Parathyroid adenoma (tissue), 2 donors: Measurements from ENCODE around the gene HMCN1.

Source experiments
- H2AFZ ChIP-seq: fragments of 300-600 bp; sonication (generic); one replicate; pipeline ENCODE4 v1.7.0; 2017; ENCODE audit warnings: antibody characterized with exemption, mild to moderate bottlenecking
- H3K27ac ChIP-seq: fragments of 300-600 bp; sonication (generic); one replicate; pipeline ENCODE4 v1.7.0; 2017
- H3K27me3 ChIP-seq: fragments of 300-600 bp; sonication (generic); one replicate; pipeline ENCODE4 v1.7.0; 2017; ENCODE audit warnings: low read length; ENCODE audit not compliant: control insufficient read depth, insufficient read depth
- H3K36me3 ChIP-seq: fragments of 300-600 bp; sonication (generic); one replicate; pipeline ENCODE4 v1.7.0; 2017; ENCODE audit warnings: low read length; ENCODE audit not compliant: control insufficient read depth, insufficient read depth
- H3K4me1 ChIP-seq: fragments of 300-600 bp; sonication (generic); one replicate; pipeline ENCODE4 v1.7.0; 2017; ENCODE audit warnings: control low read depth
- H3K4me2 ChIP-seq: fragments of 300-600 bp; sonication (generic); one replicate; pipeline ENCODE4 v1.7.0; 2017; ENCODE audit warnings: low read length
- H3K4me3 ChIP-seq: fragments of 300-600 bp; sonication (generic); one replicate; pipeline ENCODE4 v1.7.0; 2017; ENCODE audit warnings: low read depth, low read length
- H3K79me2 ChIP-seq: fragments of 300-600 bp; sonication (generic); one replicate; pipeline ENCODE4 v1.7.0; 2017; ENCODE audit warnings: control low read depth
- H3K9ac ChIP-seq: fragments of 300-600 bp; sonication (generic); one replicate; pipeline ENCODE4 v1.7.0; 2017; ENCODE audit warnings: mild to moderate bottlenecking
- H3K9me3 ChIP-seq: fragments of 300-600 bp; sonication (generic); one replicate; pipeline ENCODE4 v1.7.0; 2017; ENCODE audit warnings: low read length; ENCODE audit not compliant: control insufficient read depth
- CTCF ChIP-seq: fragments of 300-600 bp; sonication (generic); IDR thresholded peaks from one replicate; pipeline ENCODE4 v1.7.0; 2017; ENCODE audit warnings: antibody characterized with exemption, mild to moderate bottlenecking
- donor health status: primary hyperparathyroidism.

Gene HMCN1

GRCh38 chr1:186054932-186055331 lies 320.7 kb downstream of the HMCN1 start:
- no peak for TF ChIP-seq CTCF
- H3K9ac ChIP-seq: no peak overlapping the region
- no peak overlapping the region for H3K4me3 ChIP-seq
- H2AFZ ChIP-seq: no peak overlapping the region
- H3K27ac ChIP-seq: no peak overlapping the region
- H3K79me2 ChIP-seq: no peaks in the 10 kb centered on the region
- no peaks in the 10 kb centered on the region for H3K27me3 ChIP-seq
- H3K4me1 ChIP-seq: no peaks in the 10 kb centered on the region
- H3K36me3 ChIP-seq: no peaks in the 10 kb centered on the region
- H3K9me3 ChIP-seq: no peaks in the 10 kb centered on the region
- H3K4me2 ChIP-seq: no peak overlapping the region

- H3K27me3 ChIP-seq: no peaks in the 10 kb centered on the region
- H3K9me3 ChIP-seq: no peaks in the 10 kb centered on the region
- H3K79me2 ChIP-seq: no peaks in the 10 kb centered on the region
- no peak overlapping the region for H2AFZ ChIP-seq
- no peak overlapping the region for H3K9ac ChIP-seq
- no peak overlapping the region for H3K4me3 ChIP-seq
- no peak for TF ChIP-seq CTCF
- H3K4me1 ChIP-seq: no peaks in the 10 kb centered on the region
- no peaks in the 10 kb centered on the region for H3K36me3 ChIP-seq
- H3K4me2 ChIP-seq: no peak overlapping the region
- no peak overlapping the region for H3K27ac ChIP-seq
These were observed 321.7 kb downstream of the HMCN1 start for GRCh38 chr1:186055846-186056245.

- H2AFZ ChIP-seq: no peak overlapping the region
- H3K27ac ChIP-seq: no peak overlapping the region
- H3K79me2 ChIP-seq: no peaks in the 10 kb centered on the region
- no peaks in the 10 kb centered on the region for H3K9me3 ChIP-seq
- TF ChIP-seq CTCF: no peak
- H3K36me3 ChIP-seq: no peaks in the 10 kb centered on the region
- no peak overlapping the region for H3K4me3 ChIP-seq
- H3K9ac ChIP-seq: no peak overlapping the region
- no peaks in the 10 kb centered on the region for H3K4me1 ChIP-seq
- H3K4me2 ChIP-seq: no peak overlapping the region
- H3K27me3 ChIP-seq: no peaks in the 10 kb centered on the region
These were observed 322.9 kb downstream of the HMCN1 start for GRCh38 chr1:186057086-186057485.

- Histone ChIP-seq H3K9ac (no peak overlapping the region), H3K4me2 (no peak overlapping the region), H3K27me3 (no peaks in the 10 kb centered on the region), H2AFZ (no peak overlapping the region), H3K27ac (no peak overlapping the region), H3K79me2 (no peaks in the 10 kb centered on the region), H3K4me1 (no peaks in the 10 kb centered on the region), H3K4me3 (no peak overlapping the region), H3K36me3 (no peaks in the 10 kb centered on the region), H3K9me3 (no peaks in the 10 kb centered on the region)
- no peak for TF ChIP-seq CTCF
These were observed 325.1 kb downstream of the HMCN1 start for GRCh38 chr1:186059311-186059710.

- no peak overlapping the region for H3K9ac ChIP-seq
These were observed 325.6 kb downstream of the HMCN1 start for GRCh38 chr1:186059752-186060151.

More at GRCh38 chr1:186059752-186060151, 325.6 kb downstream of the HMCN1 start:
- H3K79me2 ChIP-seq: no peaks in the 10 kb centered on the region
- H3K27ac ChIP-seq: no peak overlapping the region
- H3K4me3 ChIP-seq: no peak overlapping the region
- no peaks in the 10 kb centered on the region for H3K27me3 ChIP-seq
- H3K4me2 ChIP-seq: no peak overlapping the region
- TF ChIP-seq CTCF: no peak
- H3K4me1 ChIP-seq: no peaks in the 10 kb centered on the region
- H3K9me3 ChIP-seq: no peaks in the 10 kb centered on the region
- H2AFZ ChIP-seq: no peak overlapping the region
- no peaks in the 10 kb centered on the region for H3K36me3 ChIP-seq
